Smooth muscle cell (in vitro differentiated cells): Measurements from ENCODE around the gene SLC1A1. TPM values are rescaled to one million over a fixed set of nuclear protein-coding genes. Genes with fewer than 3 reads are reported as not detected.
"Not testable (repeated sequence)": the region's sequence is repeated elsewhere in the genome, so short reads cannot be mapped to it uniquely, and the experiment has no call there.

ENCODE experiments used
- DNase-seq: peaks from one replicate; lab custom pipeline; 2025; ENCODE audit not compliant: unreplicated experiment; lab: John Stamatoyannopoulos, UW
- H2AFZ ChIP-seq: fragments of 200-600 bp; sonication (generic); 2 replicates; pipeline ENCODE4 v1.6.0; 2016; ENCODE audit warnings: antibody characterized with exemption, low read depth, mild to moderate bottlenecking
- H3F3A ChIP-seq: fragments of 200-600 bp; sonication (generic); 2 replicates; pipeline ENCODE4 v1.6.0; 2017; ENCODE audit warnings: antibody characterized with exemption, low read depth
- H3K27ac ChIP-seq: fragments of 200-600 bp; sonication (generic); 2 replicates; pipeline ENCODE4 v1.5.1; 2016; ENCODE audit warnings: low read depth, mild to moderate bottlenecking
- H3K27me3 ChIP-seq: fragments of 200-600 bp; sonication (generic); 2 replicates; pipeline ENCODE4 v1.6.1; 2016; ENCODE audit warnings: low read depth, mild to moderate bottlenecking
- H3K36me3 ChIP-seq: fragments of 200-600 bp; sonication (generic); 2 replicates; pipeline ENCODE4 v1.5.1; 2016; ENCODE audit warnings: low read depth
- H3K4me1 ChIP-seq: fragments of 200-600 bp; sonication (generic); 2 replicates; pipeline ENCODE4 v1.5.1; 2016; ENCODE audit warnings: low read depth
- H3K4me2 ChIP-seq: fragments of 200-600 bp; sonication (generic); 2 replicates; pipeline ENCODE4 v1.6.0; 2016; ENCODE audit warnings: mild to moderate bottlenecking
- H3K4me3 ChIP-seq: fragments of 200-600 bp; sonication (generic); 2 replicates; pipeline ENCODE4 v1.5.1; 2016; ENCODE audit warnings: mild to moderate bottlenecking
- H3K79me2 ChIP-seq: fragments of 200-600 bp; sonication (generic); 2 replicates; pipeline ENCODE4 v1.6.0; 2016; ENCODE audit warnings: low read depth, mild to moderate bottlenecking
- H3K9ac ChIP-seq: fragments of 200-600 bp; sonication (generic); 2 replicates; pipeline ENCODE4 v1.6.0; 2016; ENCODE audit warnings: low read depth
- H3K9me3 ChIP-seq: fragments of 200-600 bp; sonication (generic); replicated peaks from 2 replicates; pipeline ENCODE4 v1.5.1; 2016; ENCODE audit warnings: low read depth
- H4K20me1 ChIP-seq: fragments of 200-600 bp; sonication (generic); 2 replicates; pipeline ENCODE4 v1.6.0; 2016; ENCODE audit warnings: low read depth
- WGBS: methylation state at CpG from one replicate; pipeline ENCODE4 v1.1.7; 2016; ENCODE audit warnings: low lambda C conversion rate; 5-methylcytosine and 5-hydroxymethylcytosine counted together
- polyA plus RNA-seq: library from polyadenylated mRNA; unstranded; fragments of >200 nt; fragmentation: Nextera tagmentation; extraction: Ambion mirVana; gene quantifications from 2 replicates; pipeline ENCODE4 v1.2.1, GENCODE V29; 2016
- total RNA-seq: library from RNA; depleted of rRNA; stranded (reverse); fragments of >200 nt; gene quantifications from 2 replicates; pipeline ENCODE4 v1.2.3, GENCODE V29; 2014
- TF ChIP-seq, protein P1 (sequence below): fragments of 200-600 bp; sonication (generic); IDR thresholded peaks from 2 replicates; pipeline ENCODE4 v1.5.1; 2017; ENCODE audit warnings: borderline replicate concordance, mild to moderate bottlenecking, antibody characterized with exemption; ENCODE audit not compliant: insufficient read depth, poor library complexity, severe bottlenecking

SLC1A1 gene
- total and polyA plus RNA-seq, 2 experiments from 2014 or later = 11.3 to 15.6 TPM

DNA sequence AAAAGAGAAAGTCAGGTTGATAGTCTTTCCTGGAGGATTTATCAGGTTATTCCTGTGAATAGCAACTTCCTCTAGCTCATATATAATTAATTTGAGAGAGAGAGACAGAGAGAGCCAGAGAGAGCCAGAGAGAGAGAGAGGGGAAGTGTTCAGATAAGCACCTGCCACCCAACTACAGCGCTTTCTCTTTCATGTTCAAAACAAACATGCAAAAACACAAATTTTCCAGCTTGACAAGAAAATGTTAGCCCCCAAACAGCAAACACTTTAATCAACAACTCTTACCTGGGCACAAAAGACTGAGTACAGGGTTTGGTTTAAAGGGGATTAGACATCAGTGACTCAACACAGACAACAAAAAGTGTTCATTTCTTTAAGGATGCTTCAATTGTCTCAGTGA, 110.1 kb downstream of the SLC1A1 start:
- Histone ChIP-seq H2AFZ (no peak overlapping the region), H3K4me1 (peaks cover 4% of the 10 kb centered on the region), H3K4me2 (no peak overlapping the region), H3K27ac (no peak overlapping the region), H3F3A (no peaks in the 10 kb centered on the region), H3K36me3 (no peaks in the 10 kb centered on the region), H3K9me3 (no peaks in the 10 kb centered on the region), H3K27me3 (no peaks in the 10 kb centered on the region), H3K9ac (no peak overlapping the region), H3K4me3 (no peak overlapping the region), H4K20me1 (no peaks in the 10 kb centered on the region), H3K79me2 (no peaks in the 10 kb centered on the region)
- 100% methylated on average over 1 of the region's 1 CpG for WGBS
- TF ChIP-seq, protein P1, sequence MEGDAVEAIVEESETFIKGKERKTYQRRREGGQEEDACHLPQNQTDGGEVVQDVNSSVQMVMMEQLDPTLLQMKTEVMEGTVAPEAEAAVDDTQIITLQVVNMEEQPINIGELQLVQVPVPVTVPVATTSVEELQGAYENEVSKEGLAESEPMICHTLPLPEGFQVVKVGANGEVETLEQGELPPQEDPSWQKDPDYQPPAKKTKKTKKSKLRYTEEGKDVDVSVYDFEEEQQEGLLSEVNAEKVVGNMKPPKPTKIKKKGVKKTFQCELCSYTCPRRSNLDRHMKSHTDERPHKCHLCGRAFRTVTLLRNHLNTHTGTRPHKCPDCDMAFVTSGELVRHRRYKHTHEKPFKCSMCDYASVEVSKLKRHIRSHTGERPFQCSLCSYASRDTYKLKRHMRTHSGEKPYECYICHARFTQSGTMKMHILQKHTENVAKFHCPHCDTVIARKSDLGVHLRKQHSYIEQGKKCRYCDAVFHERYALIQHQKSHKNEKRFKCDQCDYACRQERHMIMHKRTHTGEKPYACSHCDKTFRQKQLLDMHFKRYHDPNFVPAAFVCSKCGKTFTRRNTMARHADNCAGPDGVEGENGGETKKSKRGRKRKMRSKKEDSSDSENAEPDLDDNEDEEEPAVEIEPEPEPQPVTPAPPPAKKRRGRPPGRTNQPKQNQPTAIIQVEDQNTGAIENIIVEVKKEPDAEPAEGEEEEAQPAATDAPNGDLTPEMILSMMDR = no peak
- DNase-seq = no peak

- Histone ChIP-seq H3K27ac (no peak overlapping the region), H4K20me1 (no peaks in the 10 kb centered on the region), H3K9ac (no peak overlapping the region), H3K9me3 (no peaks in the 10 kb centered on the region), H3K79me2 (no peaks in the 10 kb centered on the region), H3K36me3 (no peaks in the 10 kb centered on the region), H3K4me3 (no peak overlapping the region), H3F3A (no peaks in the 10 kb centered on the region), H2AFZ (no peak overlapping the region), H3K27me3 (no peaks in the 10 kb centered on the region), H3K4me2 (no peak overlapping the region), H3K4me1 (no peaks in the 10 kb centered on the region)
- no peak for DNase-seq
- TF ChIP-seq, protein P1 = no peak
- WGBS = 76% methylated on average over 5 of the region's 5 CpGs
These were observed 113.6 kb downstream of the SLC1A1 start for GRCh38 chr9:4603830-4604229.

DNA sequence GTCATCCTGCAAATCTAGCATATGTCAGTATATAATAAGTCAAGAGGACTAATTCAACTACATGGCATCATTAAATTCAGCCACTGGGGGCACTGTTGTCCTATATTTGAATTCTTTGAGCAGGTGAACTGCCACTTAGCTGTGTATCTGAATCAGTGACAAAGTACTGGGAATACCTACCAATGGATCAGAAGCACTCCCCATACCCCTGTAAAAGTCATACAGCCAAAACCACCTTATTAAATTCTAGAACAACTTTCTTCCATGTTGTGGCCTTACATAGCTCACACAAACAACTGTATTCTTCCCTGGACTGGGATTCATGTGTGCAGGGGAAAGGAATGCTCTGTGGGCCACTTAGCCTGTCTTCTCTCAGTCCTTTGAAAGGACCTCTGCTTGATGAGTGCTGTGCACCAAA, 114.4 kb downstream of the SLC1A1 start:
- Histone ChIP-seq H2AFZ (no peak overlapping the region), H4K20me1 (no peaks in the 10 kb centered on the region), H3K79me2 (no peaks in the 10 kb centered on the region), H3K4me3 (no peak overlapping the region), H3K27ac (no peak overlapping the region), H3K9ac (no peak overlapping the region), H3F3A (no peaks in the 10 kb centered on the region), H3K4me1 (no peaks in the 10 kb centered on the region), H3K9me3 (no peaks in the 10 kb centered on the region), H3K4me2 (no peak overlapping the region), H3K27me3 (no peaks in the 10 kb centered on the region), H3K36me3 (no peaks in the 10 kb centered on the region)
- TF ChIP-seq, protein P1 = peak; percentile 69
- DNase-seq = no peak

DNA sequence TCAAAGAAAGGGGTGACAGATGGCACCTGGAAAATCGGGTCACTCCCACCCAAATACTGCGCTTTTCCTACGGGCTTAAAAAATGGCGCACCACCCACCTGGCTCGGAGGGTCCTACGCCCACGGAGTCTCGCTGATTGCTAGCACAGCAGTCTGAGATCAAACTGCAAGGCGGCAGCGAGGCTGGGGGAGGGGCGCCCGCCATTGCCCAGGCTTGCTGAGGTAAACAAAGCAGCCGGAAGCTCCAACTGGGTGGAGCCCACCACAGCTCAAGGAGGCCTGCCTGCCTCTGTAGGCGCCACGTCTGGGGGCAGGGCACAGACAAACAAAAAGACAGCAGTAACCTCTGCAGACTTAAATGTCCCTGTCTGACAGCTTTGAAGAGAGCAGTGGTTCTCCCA, 115.8 kb downstream of the SLC1A1 start:
- not testable (repeated sequence) for DNase-seq, H3K4me3 ChIP-seq, H3K27ac ChIP-seq, H3K79me2 ChIP-seq, H3F3A ChIP-seq, H3K4me2 ChIP-seq, H3K9me3 ChIP-seq, H3K27me3 ChIP-seq, H3K9ac ChIP-seq, H3K4me1 ChIP-seq, H3K36me3 ChIP-seq, H4K20me1 ChIP-seq, H2AFZ ChIP-seq
- WGBS = 67% methylated on average over 15 of the region's 15 CpGs
